GM12878 (cell line): ENCODE measurements around the gene GALNT18. TPM values are rescaled to one million over a fixed set of nuclear protein-coding genes. Genes with fewer than 3 reads are reported as not detected.

Experiments used
- ATAC-seq: fragments of 200-7000 bp; cut with Tn5 transposase; 3 replicates; pipeline ENCODE4 v1.9.1; 2020; ENCODE audit warnings: mild to moderate bottlenecking, moderate library complexity
- BruUV-seq: library from RNA; stranded (reverse); fragments of 400-500 nt; replicated peaks from 2 replicates; lab custom pipeline; 2021; lab: Mats Ljungman, UMichigan
- CTCF ChIA-PET: fragments of 300-600 bp; sonication (Branson Sonifier 250); formaldehyde crosslinking; extraction: SDS; loops from one replicate; lab custom pipeline; 2021; ENCODE audit warnings: inconsistent platforms; lab: Yijun Ruan, JAX
- POLR2A ChIA-PET: fragments of 350-600 bp; formaldehyde crosslinking; extraction: SDS; loops from one replicate; lab custom pipeline; 2021; ENCODE audit warnings: inconsistent platforms; lab: Charles Lee
- RAD21 ChIA-PET: fragments of 300-600 bp; sonication (Branson Sonifier 250); formaldehyde crosslinking; loops from one replicate; lab custom pipeline; 2023; ENCODE audit warnings: antibody characterized with exemption; ENCODE audit not compliant: unreplicated experiment; lab: Charles Lee
- SMC1A ChIA-PET: fragments of 300-600 bp; sonication (Branson Sonifier 250); formaldehyde crosslinking; loops from one replicate; lab custom pipeline; 2023; ENCODE audit not compliant: unreplicated experiment, uncharacterized antibody; lab: Charles Lee
- DNase-seq: peaks from one replicate; pipeline ENCODE4 v3.0.0-alpha.2; 2011; ENCODE audit warnings: low read depth, low spot score
- FAIRE-seq: peaks from 3 replicates; lab custom pipeline; 2011; peaks lifted over from hg19 to GRCh38; lab: Jason Lieb, UNC
- H2AFZ ChIP-seq: 2 replicates; pipeline ENCODE4 v1.6.0; 2011; ENCODE audit warnings: low read depth, low read length, control low read depth; ENCODE audit not compliant: control insufficient read depth
- H3K27ac ChIP-seq: 2 replicates; pipeline ENCODE4 v1.5.1; 2011; ENCODE audit warnings: control low read depth; ENCODE audit not compliant: control insufficient read depth, insufficient read depth
- H3K27me3 ChIP-seq, 2 experiments: replicated peaks in 1 of 2; 2 replicates each; pipeline versions ENCODE4 v1.6.0 to v1.6.1; 2011; ENCODE audit warnings: low read length in 1 of 2; ENCODE audit not compliant: control insufficient read depth in 2 of 2, insufficient read depth in 2 of 2
- H3K36me3 ChIP-seq, 2 experiments: 2 replicates each; pipeline ENCODE4 v1.5.1; 2011; ENCODE audit warnings: low read length in 1 of 2; ENCODE audit not compliant: control insufficient read depth in 2 of 2, insufficient read depth in 2 of 2
- H3K4me1 ChIP-seq: 2 replicates; pipeline ENCODE4 v1.6.1; 2011; ENCODE audit warnings: mild to moderate bottlenecking, low read length, moderate library complexity, mixed read lengths; ENCODE audit not compliant: control insufficient read depth, insufficient read depth
- H3K4me2 ChIP-seq: 2 replicates; pipeline ENCODE4 v1.6.0; 2011; ENCODE audit warnings: control low read depth; ENCODE audit not compliant: control insufficient read depth, insufficient read depth
- H3K4me3 ChIP-seq: fragments of 200-600 bp; sonication (generic); 2 replicates; pipeline ENCODE4 v1.5.1; 2016
- H3K79me2 ChIP-seq: 2 replicates; pipeline ENCODE4 v1.6.0; 2011; ENCODE audit warnings: low read length; ENCODE audit not compliant: control insufficient read depth, insufficient read depth
- H3K9ac ChIP-seq: 2 replicates; pipeline ENCODE4 v1.8.0; 2011; ENCODE audit warnings: low read length, control low read depth, mixed read lengths; ENCODE audit not compliant: control insufficient read depth, insufficient read depth
- H3K9me3 ChIP-seq: replicated peaks from 3 replicates; pipeline ENCODE4 v1.5.1; 2011; ENCODE audit warnings: mild to moderate bottlenecking, low read length; ENCODE audit not compliant: control insufficient read depth, insufficient read depth
- H4K20me1 ChIP-seq: 2 replicates; pipeline ENCODE4 v1.6.0; 2011; ENCODE audit not compliant: control insufficient read depth, insufficient read depth
- BACH1 ChIP-seq: fragments of 450-650 bp; IDR thresholded peaks from 2 replicates; pipeline ENCODE4 v1.6.1; 2017; ENCODE audit warnings: mild to moderate bottlenecking, borderline replicate concordance
- ELK1 ChIP-seq: IDR thresholded peaks from 2 replicates; pipeline ENCODE4 v1.6.1; 2012; ENCODE audit warnings: low read depth, low read length, improper control_type of control experiment
- EP300 ChIP-seq, 2 experiments: fragments of 150-350 bp in 1 of 2; IDR thresholded peaks; 2 replicates each; pipeline ENCODE4 v1.6.1; 2011 to 2012; ENCODE audit warnings: low read depth in 2 of 2, low read length in 2 of 2, borderline replicate concordance in 1 of 2, improper control_type of control experiment in 1 of 2, inconsistent platforms in 1 of 2; ENCODE audit not compliant: control insufficient read depth in 1 of 2
- IKZF2 ChIP-seq, 2 experiments: fragments of 450-650 bp; IDR thresholded peaks; 2 replicates each; pipeline ENCODE4 v1.6.1; 2017; ENCODE audit warnings: mild to moderate bottlenecking in 2 of 2, moderate library complexity in 2 of 2
- JUND ChIP-seq: IDR thresholded peaks from 2 replicates; pipeline ENCODE4 v1.6.1; 2012; ENCODE audit warnings: low read depth, mild to moderate bottlenecking, low read length, improper control_type of control experiment, moderate library complexity
- NFYA ChIP-seq: IDR thresholded peaks from 2 replicates; pipeline ENCODE4 v1.6.1; 2011; ENCODE audit warnings: low read depth, mild to moderate bottlenecking, low read length, improper control_type of control experiment, borderline replicate concordance
- TARDBP ChIP-seq: IDR thresholded peaks from 2 replicates; pipeline ENCODE4 v1.6.1; 2016; ENCODE audit warnings: borderline replicate concordance
- WGBS: methylation state at CpG from one replicate; pipeline ENCODE4 v1.1.6; 2016; ENCODE audit warnings: low lambda C conversion rate; ENCODE audit not compliant: insufficient replicate concordance, insufficient coverage; ENCODE audit errors: missing lambda C conversion rate; 5-methylcytosine and 5-hydroxymethylcytosine counted together
- in situ Hi-C: fragments of 300-500 bp; cut with MboI; formaldehyde crosslinking; loops from 9 replicates; pipeline ENCODE4 v1.14.3; 2018; ENCODE audit warnings: mixed read lengths
- intact Hi-C: fragments of 100-400 bp; cut with micrococcal nuclease; formaldehyde crosslinking; loops from one replicate; pipeline ENCODE4 v1.14.2; 2022; ENCODE audit not compliant: unreplicated experiment
- polyA plus RNA-seq, 11 experiments: library from polyadenylated mRNA; depleted of rRNA in 4 of 11; unstranded in 6 of 11; stranded (reverse) in 5 of 11; fragments of >200 nt; fragmentation: Nextera tagmentation in 4 of 11; fragmentation: Illumina TruSeq in 1 of 11; extraction: Ambion mirVana in 4 of 11; extraction: Trizol in 1 of 11; gene quantifications; 1 replicate in 1 of 11; 2 replicates in 10 of 11; pipeline versions ENCODE4 v1.2.1 to v1.2.3, GENCODE V29; 2011 to 2016; ENCODE audit warnings: inconsistent platforms in 2 of 11, missing spikeins in 2 of 11, low read depth in 1 of 11
- total RNA-seq, 4 experiments: library from RNA; depleted of rRNA in 3 of 4; stranded (reverse); fragments of >200 nt in 3 of 4; fragmentation: Illumina TruSeq in 1 of 4; extraction: Trizol in 1 of 4; gene quantifications; 2 replicates each; pipeline versions ENCODE4 v1.2.1 to v1.2.3, GENCODE V29; 2013 to 2021

GALNT18 gene
- total and polyA plus RNA-seq, 10 of the 15 experiments (the other 5 are each of a cell fraction or from before 2014, with no cell fraction given), result 1.2 to 14.2 (median 6.3) TPM

GRCh38 chr11:11406652-11407051 is 215.2 kb downstream of the GALNT18 start:
- no peak for ATAC-seq
- POLR2A ChIA-PET, result no interaction called here
- H2AFZ ChIP-seq, result no peak overlapping the region

More at GRCh38 chr11:11406652-11407051, 215.2 kb downstream of the GALNT18 start:
- TF ChIP-seq JUND (no peak), ELK1 (no peak), NFYA (no peak), TARDBP (no peak), EP300 (IDR thresholded peaks at IDR 0.05; ENCODE audit: borderline replicate concordance in 1 of 2, control insufficient read depth in 1 of 2, low read depth in 2 of 2, low read length in 2 of 2) (no peak), IKZF2 (IDR thresholded peaks at IDR 0.05) (no peak), BACH1 (no peak)
- Histone ChIP-seq H3K9ac (no peak overlapping the region), H4K20me1 (no peaks in the 10 kb centered on the region), H3K4me3 (no peak overlapping the region), H3K27ac (no peak overlapping the region), H3K9me3 (no peaks in the 10 kb centered on the region), H3K4me1 (peaks cover 5% of the 10 kb centered on the region; the same call in 1 of the 2 replicates), H3K27me3 (no peaks in the 10 kb centered on the region), H3K4me2 (no peak overlapping the region), H3K36me3 (no peaks in the 10 kb centered on the region; a peak in 1 of 4 replicates), H3K79me2 (no peaks in the 10 kb centered on the region)
- ChIA-PET CTCF (interaction anchor here (1.3 kb wide), 1 partner anchor 9 kb away, joined by 3 read pairs; no protein-coding TSS in a partner anchor), RAD21 (no interaction called here), SMC1A (no interaction called here)
- in situ Hi-C loops (no loop called here), intact Hi-C loops (no loop called here)
- FAIRE-seq (no peak), DNase-seq (no peak)
- 31% methylated on average over 3 of the region's 3 CpGs for WGBS
- no TSS peak for BruUV-seq
